GM19467 (cell line): ENCODE results near the gene CRYL1.

ENCODE experiments used
- ATAC-seq: cut with Tn5 transposase; IDR thresholded peaks from one replicate; pipeline ENCODE4 v1.9.1; 2021; ENCODE audit warnings: mild to moderate bottlenecking, moderate library complexity; ENCODE audit not compliant: unreplicated experiment

Gene CRYL1

DNA sequence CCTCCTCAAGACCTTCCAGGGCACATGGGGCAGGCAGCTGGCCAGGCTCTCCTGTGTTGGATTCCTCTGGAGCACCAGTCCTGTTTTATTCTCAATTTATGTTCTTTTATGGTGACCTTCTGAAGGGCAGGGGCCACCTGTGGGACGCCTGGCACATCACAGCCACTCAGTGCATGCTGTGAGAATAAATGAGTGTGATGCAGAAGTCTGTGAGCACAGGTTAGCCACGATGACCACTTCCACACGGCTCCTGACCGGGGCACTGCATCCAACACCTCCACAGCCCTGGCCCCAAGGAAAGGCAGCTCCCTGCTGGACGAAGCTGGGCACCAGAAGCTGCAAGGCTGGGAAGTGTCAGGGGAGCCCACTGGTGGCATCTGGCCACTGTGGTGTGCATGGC lies 122.8 kb downstream of the CRYL1 start:
- no peak for ATAC-seq

DNA sequence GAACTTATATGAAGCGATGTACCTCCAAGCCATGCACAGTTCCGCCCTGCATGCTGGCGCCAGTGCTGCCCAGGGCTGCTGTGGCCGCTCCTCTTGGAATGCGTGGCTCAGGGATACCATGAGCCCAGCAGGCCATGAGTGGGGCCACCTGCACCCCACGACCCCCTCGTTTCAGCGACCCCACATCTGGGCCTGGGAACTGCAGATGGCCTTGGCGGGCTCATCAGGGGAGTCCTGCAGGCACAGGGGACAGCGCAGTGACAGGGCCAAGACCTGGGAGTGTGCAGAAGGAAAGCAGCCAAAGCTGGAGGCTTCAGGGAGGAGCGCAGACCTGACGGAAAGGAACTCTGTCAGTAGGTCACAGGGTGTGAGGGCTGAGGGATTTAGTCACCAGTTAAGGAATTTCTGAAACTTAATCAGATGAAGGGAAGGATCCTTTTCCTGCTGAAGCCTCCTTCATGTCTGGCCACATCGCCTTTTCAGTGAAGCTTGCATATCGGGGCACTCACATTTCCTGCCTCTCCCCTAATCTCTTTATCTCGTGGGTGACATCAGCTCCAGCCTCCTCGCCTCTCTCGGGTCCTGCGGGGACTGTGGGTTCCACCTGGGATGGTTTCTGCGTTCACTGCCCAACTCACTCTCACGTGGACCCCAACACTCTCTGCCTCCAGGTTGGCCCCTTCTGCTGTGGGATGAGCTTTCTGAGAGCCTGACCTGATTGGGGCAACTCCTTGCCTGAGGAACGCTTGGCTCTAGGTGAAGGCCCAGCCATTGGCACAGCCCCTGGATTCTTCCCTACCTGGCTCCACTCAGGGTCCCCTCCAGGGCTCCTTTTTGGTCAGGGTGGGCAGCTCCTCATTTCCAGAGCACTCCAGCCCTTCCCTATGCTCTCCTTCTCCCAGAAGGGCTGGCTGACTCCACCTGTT lies 123.5 kb downstream of the CRYL1 start:
- no peak for ATAC-seq

DNA sequence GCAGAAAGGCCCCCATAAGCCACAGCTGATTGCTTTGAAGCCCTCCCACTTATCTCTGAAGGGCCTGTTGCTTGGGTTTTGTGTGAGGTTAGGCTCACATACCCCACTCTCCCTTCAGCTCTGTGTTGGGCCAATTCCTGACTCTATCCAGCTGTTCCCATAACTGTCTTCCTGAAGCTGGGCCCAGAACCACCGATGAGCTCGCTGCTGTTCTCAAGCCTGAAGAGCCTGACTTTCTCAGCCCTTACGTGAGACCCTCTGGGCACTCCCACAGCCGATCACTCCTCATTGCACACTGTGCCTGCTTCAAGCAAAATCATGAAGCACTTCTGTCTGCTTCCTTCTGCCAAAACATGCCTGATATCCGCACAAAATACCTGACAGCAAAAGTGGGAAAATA lies 124.1 kb downstream of the CRYL1 start:
- ATAC-seq, result no peak

DNA sequence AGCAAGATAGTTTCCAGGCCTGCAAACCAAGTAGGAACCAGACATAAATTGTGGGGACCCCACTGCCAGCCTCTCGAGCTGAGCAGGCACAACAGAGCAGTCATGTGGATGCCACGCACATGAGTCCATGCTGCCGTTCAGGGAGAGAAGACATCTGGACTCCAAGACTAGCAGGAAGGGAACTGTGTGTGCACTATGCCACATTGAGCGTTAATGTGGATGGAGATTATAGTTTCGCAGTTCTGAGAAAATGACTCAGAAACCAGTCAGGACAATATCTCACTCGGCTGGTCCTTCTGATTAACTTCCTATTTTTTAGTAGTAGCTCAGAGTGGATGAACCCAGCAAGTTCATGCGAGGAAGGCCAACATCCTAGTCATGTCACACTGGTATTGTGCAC lies 124.9 kb downstream of the CRYL1 start:
- ATAC-seq, result no peak

DNA sequence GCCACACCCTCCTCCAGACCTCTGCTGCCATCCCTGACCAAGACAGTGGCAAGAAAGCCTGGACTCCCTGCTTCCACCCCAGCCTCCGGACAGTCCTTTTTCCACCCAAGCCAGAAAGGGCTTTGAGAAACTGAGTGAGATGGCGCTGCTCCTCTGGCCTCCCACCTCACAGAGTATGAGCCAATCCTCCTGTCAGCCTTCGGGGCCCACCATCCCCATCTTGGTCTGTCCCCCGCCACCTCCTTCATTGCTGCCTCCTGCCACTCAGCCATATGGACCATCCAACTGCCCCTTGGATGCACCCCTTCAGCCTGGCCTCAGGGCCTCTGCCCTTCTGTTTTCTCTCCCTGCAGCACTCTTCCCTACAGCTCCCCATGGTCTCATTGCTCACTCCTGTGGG lies 125.7 kb downstream of the CRYL1 start:
- ATAC-seq, result no peak

DNA sequence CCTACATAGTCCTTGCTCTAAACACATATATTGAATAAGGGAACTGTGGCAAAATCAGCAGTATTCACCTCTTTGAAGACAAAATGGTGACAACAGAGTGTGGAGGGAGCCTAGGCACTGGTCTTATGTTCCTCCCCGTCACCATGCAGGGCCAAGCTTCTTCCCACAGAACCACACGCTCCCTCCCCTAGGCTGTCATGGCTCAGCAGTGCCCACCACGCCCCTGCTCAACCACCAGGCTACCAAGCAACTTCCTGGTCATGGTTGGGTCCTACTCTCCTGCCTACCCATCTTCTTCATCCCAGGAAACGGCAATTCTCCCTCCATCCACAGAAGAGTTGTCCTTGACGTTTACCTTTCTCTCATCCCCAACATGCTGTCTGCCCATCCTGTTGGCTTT lies 126.1 kb downstream of the CRYL1 start:
- ATAC-seq, result no peak

DNA sequence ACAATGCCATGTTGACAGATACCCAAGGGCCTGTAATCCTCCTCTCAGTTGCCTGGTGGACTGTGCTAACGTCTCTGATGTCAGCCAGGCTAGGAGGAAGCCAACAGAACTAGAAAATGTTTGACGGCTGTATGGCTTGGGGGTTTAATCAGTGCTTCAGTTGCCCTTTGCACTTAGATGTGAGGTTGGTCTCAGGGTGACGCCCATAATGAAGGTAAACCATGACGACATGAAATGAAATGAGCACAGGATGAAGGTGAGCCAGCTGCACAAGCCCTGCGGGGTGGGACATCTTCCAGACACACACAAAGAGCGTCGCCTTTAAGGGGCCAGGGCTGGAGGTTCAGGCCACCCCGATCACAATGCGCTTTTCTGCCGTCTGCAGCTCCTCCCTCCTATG lies 127.2 kb downstream of the CRYL1 start:
- ATAC-seq, result no peak

DNA sequence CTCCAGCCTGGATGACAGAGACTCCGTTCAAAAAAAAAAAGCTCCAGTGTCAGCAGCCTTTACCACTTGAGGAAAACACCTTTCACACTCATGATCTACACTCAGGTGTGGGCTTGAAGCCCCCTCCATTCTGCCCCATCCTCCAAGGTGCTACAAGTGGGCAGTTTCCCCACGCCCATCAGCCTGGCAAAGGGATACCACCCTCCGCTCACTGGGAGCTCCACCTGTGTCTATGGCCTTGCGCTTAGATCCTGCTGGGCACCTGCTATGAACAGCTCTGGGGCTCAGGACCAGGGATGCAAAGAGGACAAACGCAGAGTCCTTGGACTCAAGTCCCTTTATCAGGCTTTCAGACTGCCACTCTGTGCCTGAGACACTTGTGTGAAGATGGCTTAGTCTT lies 127.8 kb downstream of the CRYL1 start:
- ATAC-seq, result no peak

DNA sequence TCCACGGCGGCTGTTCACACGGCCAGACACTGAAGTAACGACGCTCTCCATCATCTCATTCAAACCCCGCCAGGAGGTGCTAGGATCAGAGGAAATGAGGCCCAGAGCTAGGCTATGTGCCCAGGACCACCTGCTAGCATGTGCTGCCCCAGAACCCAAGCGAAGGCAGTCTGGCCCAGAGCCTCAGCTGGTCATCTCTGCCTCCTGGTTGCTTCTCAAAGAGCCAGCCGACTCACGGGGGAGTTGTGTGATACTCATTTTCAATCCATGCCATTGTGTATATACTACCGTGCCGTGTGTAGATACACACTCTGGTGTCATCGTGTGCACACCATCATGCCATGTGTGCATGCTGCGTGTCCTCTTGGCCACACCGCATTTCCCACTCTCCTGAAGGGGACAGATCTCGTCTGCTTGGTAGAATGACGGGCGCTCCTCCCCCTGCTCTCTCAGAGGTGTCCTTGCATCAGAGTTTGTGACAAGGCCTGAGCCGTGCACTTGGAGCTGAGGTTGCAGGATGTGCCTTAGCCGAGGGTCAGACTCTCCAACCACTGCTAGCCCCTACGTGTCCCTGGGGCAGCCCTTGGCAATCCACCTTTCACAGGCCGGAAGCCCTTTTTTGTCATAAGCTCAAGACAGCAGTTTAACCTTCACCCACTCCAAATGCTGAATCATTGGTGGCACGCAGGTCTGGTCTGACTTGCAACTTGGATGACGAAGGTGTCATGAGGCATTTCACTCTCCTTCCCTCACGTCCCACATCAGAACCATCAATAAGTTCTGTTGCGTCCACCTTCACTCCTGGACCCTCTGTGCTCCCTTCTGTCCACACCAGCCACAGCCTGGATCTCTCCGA lies 130.4 kb downstream of the CRYL1 start:
- ATAC-seq, result no peak

DNA sequence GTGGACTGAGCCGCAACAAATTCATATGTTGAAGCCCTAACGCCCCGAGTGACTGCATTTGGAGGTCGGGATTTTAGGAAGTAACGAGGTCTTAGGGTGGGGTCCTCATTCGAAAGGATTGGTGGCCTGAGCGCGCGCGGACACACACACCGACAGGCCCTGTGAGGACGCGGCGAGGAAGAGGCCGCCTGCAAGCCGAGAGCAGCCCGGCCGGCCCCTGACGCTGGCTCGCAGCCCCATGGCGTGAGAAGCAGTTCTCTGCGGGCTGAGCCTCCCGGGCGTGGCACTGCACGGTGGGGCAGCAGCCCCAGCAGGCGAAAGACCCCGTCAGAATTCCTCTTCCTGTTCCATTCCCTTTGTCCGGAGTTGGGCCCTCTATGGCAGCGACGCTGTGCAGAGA lies 131.2 kb downstream of the CRYL1 start:
- no peak for ATAC-seq

DNA sequence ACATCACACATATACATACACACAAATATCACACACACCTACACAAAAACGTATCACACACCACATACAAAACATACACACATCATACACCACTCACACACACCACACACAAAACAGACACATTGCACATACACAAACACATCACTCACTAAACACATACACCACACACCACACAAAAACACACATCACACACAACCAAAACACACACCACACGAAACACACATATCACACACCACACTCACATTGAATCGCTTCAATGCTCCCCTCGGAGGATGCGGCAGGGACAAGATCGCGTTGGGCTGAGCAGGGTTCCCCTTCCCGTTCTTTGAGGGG lies 131.5 kb downstream of the CRYL1 start:
- no peak for ATAC-seq

DNA sequence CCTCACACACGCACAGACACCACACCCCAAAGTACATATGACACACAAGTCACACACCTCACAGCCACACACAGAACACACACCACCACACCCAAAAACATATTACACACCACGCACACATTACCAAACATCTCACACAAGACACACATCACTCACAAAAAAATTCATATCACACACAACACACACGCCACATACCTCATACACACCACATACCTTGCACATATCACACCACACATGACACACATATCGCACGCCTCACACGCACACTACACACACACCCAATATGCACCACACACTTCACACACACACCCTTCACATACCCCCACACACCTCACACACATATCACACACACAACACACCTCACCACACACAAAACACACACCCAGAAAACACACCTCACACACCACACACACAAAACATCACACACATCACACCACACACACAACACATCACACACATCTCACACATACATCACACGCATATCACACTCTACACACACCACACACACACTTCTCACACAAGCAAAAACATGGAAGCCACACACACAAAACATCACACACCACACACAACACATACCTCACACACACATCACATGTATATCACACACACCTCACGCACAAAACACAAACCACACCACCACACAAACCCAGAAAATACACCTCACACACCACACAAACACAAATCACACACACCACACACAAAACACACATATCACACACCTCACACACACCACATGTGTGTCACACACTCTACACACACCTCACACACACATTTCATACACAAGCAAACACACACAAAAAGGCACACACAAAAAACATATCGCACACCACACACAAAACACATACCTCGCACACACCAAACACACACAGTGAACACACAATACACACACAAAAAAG lies 132.1 kb downstream of the CRYL1 start:
- no peak for ATAC-seq

DNA sequence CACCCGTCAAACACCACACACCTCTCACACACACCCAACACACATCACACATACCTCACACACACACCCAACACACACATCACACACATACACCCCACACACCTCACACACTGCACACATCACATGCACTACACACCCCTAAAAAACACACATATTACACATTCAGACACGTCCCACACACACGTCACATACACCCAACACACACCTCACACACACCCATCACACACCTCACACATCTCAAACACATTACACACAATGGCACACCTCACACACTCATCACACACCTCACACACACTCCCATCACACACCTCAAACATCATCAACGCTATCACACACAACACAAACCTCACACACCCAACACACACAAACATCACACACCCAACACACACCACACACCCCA lies 133.1 kb downstream of the CRYL1 start:
- no peak for ATAC-seq

DNA sequence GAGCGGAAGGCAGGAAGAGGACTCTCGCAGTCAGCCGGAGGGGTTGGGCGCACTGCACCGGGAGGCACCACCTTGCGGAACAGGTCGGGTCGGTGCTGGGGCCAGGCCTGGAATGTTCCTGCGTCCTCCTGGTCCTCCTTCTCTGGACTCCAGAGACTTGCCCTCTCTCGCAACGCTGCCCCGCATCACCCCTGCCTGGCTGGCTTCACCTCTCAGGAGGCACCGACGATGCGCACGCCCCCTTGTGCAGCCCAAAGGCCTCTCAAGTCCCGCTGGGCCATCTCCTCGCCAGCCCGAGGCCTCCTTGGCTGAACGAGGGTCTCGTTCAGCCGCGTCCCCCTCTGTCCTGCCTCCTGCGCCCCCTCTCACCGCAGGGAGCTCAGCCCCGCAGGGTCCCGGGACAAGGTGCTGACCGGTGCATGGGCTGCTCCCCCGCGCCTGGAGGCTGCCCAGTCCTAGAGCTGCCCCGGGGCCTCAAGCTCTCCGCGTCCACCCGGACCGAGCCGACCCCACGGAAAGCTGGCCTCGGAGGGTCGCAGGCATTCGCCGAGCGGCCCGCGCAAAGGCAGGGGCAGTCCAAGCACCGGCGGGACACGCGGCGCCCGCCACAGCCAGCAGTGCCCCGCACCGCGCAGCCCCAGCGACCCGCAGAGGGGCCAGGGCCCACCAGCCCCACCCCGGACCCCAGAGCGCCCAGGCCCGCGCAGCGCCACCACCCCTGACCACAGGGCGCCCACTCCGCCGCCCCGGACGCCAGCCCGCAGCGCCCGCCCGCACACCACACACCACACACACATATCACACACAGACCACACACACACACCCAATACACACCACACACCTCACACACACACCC lies 133.8 kb downstream of the CRYL1 start:
- no peak for ATAC-seq

DNA sequence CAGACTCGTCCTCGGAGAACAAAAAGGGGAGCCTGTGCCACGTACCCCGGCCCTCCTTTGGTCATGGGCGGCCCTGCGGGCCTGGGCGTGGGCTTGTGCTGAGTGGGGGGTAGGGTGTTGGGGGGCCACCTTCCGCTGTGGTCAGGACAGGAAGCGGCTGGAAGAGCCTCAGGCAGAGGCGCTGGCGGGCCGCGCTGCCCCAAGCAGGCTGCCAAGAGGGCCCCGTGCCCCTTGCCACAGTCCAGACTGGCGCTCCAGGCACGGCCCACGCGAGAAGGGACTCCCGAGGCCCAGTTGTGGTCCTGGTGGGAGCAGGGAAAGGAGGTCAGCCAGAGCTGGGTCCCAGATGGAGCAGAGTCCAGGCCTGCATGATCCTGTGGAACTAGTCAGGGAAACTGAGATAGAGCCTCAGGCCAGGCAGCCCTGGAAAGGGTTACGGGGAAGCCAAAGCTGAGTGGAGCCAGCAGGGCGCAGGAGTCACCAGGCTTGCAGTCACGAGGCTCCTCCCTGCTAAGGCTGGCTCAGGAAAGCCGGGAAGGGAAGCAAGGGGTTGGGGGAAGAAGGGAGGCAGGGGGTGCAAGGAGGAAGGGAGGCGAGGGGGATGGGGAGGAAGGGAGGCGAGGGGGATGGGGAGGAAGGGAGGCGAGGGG lies 135.0 kb downstream of the CRYL1 start:
- ATAC-seq, result no peak

DNA sequence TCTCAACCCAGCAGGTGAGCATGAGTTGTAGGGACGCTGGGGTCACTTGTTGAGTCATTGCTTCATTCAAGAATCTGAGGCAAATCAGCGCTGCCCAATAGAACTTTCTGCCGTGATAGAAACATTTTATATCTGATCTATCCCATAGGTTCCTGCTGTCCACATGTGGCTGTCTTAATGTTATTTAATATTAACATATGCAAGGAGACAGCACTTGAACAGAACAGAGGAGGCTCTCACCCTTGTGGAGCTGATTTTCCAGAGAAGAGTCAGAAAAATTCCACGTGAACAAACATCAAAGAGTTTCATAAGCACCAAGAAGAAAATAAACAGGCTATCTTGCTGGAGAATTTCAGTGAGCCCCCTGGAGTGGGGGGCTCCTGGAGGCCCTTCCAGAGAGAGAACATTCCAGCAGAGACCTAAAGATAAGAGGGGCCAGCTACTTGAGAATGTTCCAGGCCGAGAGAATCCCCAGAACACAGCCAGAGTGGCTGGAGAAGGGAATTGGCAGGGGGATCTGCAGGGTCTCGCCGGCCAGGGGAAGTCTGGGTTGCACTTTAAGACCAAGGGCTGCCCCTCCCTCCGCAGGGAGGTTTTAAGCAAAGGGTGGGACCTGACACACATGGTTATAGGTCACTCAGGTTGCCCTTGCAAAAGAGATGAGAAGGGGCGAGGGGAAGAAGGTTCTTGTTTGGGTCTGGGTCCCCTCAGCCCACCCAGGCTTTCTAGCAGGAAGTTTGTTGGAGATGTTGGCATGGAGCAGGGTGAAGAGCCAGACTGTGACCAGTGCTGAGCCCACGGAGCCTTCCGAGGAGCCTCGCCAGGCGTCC lies 135.7 kb downstream of the CRYL1 start:
- no peak for ATAC-seq

DNA sequence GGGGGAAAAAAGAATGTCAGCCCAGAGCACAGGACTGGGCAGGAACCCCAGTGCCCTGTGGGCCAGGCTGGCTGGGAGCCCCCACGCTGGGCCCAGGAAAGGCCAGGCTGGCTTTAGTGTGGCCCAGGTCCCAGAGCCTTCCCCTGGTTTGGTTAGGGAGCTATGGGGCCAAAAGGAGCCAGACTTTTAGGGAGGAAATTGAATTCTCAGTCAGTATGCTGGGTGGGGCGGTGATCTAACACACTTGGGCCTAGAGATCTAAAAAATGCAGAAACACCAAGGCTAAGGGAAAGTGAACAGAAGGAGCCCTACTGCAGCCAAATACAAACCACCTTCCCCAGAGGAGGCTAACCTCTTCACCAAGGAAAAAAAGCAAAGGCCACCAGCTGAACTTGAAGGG lies 137.5 kb downstream of the CRYL1 start:
- no peak for ATAC-seq

DNA sequence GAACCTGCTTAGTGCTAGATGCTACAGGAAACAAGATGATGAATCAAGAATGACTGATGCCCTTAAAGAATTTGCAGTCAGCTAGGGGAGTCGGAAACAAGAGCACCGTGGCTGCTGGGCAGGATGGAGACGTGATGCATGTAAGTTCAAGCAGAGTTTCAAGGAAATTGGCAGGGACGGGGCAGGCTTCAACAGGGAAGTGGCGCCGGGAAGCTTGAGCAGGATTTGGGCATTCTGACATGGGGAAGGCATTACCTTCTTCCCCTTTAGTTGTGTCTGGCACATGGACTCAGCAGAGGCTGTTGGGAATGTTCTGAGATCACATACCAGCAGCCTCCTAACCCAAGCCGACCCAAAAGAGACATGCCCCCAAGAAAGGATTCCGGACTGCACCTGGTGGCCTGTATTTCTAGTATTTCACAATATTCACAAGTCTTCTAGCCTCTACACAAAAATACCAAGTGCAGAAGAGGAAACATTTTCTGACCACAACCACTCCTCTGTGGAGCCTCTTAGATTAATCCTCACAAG lies 138.2 kb downstream of the CRYL1 start:
- no peak for ATAC-seq

DNA sequence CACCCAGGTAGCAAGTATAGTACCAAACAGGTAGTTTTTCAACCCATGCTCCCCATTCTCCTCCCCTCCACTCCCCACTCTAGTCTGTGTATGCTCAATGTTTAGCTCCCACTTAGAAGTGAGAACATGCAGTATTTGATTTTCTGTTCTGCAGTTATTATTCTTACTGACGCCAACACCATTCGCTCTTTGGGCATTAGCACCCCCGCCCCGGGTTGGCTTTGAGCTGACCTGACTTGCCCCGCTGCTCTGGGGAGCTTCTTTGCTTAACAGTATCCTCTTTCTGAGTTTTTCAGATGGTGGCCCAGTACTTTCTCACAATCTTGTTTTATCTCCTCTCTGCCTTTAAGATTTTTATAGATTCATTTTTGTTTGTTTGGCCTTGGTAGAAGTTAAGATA lies 138.7 kb downstream of the CRYL1 start:
- ATAC-seq, result no peak
